Fibroblast of pulmonary artery (primary cell): ENCODE data around the gene LSAMP.

Experiments
- DNase-seq: peaks from one replicate; pipeline ENCODE4 v3.0.0-alpha.2; 2010; ENCODE audit warnings: low read depth
- H3K4me3 ChIP-seq: replicated peaks from 2 replicates; pipeline ENCODE4 v1.5.1; 2011; ENCODE audit warnings: low read depth, mild to moderate bottlenecking, control low read depth, low read length, moderate library complexity
- TF ChIP-seq, protein P1 (sequence below): IDR thresholded peaks from 2 replicates; pipeline ENCODE4 v1.5.1; 2011; ENCODE audit warnings: mild to moderate bottlenecking, control low read depth, low read length, inconsistent platforms; ENCODE audit errors: missing control alignments

LSAMP gene

GRCh38 chr3:115871735-115872134 is 573.6 kb downstream of the LSAMP start:
- no peak for DNase-seq
- no peak overlapping the region for H3K4me3 ChIP-seq
- TF ChIP-seq, protein P1, sequence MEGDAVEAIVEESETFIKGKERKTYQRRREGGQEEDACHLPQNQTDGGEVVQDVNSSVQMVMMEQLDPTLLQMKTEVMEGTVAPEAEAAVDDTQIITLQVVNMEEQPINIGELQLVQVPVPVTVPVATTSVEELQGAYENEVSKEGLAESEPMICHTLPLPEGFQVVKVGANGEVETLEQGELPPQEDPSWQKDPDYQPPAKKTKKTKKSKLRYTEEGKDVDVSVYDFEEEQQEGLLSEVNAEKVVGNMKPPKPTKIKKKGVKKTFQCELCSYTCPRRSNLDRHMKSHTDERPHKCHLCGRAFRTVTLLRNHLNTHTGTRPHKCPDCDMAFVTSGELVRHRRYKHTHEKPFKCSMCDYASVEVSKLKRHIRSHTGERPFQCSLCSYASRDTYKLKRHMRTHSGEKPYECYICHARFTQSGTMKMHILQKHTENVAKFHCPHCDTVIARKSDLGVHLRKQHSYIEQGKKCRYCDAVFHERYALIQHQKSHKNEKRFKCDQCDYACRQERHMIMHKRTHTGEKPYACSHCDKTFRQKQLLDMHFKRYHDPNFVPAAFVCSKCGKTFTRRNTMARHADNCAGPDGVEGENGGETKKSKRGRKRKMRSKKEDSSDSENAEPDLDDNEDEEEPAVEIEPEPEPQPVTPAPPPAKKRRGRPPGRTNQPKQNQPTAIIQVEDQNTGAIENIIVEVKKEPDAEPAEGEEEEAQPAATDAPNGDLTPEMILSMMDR: no peak

DNA sequence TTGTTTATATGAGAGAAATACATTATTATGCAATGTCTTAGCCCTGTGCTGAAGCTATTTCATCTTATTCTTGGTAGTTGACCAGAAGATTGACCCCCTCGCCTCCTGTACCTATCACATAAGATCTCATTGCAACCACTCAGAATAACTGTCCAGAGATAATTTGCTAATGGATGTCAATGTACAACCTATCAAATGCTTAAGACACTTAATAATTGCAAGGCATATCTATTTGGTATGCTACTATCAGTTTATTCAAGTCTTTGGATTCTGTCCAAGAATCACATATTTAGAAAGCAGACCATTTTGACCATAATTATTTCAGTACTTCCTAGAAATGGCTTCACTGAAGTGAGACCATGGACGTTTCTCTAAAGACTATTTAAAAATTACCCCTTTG is 580.4 kb downstream of the LSAMP start:
- H3K4me3 ChIP-seq: no peak overlapping the region
- TF ChIP-seq, protein P1: no peak
- DNase-seq: no peak

DNA sequence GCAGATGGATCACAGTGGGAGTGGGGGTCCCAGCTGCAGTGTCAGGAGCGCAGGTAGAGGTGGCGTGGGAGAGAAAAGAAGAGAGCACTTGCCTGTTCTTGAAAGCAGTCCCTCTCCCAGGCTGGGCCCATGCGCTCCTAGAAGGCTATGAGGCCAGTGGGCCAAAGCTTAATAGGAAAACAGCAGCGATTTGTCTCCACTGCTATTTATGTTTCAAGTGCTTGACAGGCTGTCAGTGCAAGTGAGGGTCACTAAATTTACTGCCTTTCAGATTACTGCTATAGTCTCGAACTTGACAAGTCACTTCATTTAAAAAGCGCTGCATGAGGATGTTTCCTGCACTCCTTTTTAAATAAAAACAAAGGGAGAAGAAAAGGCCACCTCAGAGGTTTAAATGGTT is 582.4 kb downstream of the LSAMP start:
- TF ChIP-seq, protein P1: no peak
- H3K4me3 ChIP-seq: no peak overlapping the region
- no peak for DNase-seq

DNA sequence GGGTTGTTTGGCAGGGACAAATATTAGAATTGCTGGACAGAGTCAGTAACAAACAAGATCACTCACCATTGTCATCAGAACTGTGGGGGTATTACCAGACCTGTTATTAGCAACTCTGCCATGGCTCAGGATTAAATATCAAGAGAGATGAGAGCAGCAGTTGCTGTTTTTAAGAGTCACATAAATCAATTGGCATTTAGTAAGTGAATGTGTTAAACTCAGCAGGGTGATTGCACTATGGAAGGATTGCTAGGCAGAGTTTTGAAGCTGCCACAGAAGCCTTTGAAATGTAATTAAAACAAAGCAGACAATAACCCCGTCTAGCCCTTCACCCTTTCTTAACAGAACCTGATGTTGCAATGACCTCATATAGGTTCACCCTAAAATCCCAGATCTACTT is 583.2 kb downstream of the LSAMP start:
- no peak for DNase-seq
- TF ChIP-seq, protein P1: no peak

DNA sequence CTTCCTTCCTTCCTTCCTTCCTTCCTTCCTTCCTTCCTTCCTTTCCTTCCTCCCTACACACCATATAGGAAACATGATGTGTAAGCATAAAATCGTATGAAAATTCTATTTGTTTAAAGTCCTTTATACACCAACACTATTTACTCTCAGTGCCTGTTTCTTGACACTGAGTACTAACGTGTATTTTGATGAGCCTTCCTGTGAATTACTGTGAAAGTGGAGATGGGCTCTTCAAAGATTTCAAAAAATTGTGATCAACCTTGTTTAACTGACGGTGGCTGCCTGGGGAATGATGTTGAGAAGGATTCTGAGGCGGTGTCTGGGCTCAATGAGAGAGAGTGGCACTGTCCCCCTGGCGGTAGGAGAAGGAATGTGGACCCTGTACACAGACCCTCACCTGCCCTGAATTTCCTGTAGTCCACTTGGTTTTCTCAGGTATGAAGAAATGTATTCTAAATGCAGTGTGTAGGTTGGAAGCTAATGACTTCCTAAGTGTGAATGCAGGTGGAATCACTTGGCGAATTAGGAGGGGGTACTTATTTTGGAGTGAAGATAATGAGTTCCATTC is 584.0 kb downstream of the LSAMP start:
- TF ChIP-seq, protein P1: peak; percentile 22
- no peak overlapping the region for H3K4me3 ChIP-seq
- no peak for DNase-seq

More for the DNA sequence above, 583.2 kb downstream of the LSAMP start:
- no peak overlapping the region for H3K4me3 ChIP-seq

DNA sequence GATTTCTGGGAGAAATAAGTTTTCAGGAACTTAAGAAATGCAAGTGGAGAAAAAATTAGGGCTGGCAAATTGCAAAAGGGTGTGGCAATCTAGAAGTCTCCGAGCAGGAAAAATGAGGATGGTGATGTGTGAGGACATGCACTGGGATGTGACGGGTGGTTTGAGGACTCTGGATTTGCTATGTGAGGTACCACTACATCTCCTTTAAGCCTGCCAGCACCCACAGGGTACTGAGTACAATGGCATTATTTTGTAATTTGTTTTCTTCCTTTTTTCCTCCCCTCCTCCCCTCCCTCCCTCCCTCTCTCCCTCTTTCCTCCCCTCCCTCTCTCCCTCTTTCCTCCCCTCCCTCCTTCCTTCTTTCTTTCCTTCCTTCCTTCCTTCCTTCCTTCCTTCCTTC is 584.5 kb downstream of the LSAMP start:
- H3K4me3 ChIP-seq: no peak overlapping the region
- DNase-seq: no peak
- TF ChIP-seq, protein P1: no peak
